Liver (tissue), 9 donors: ENCODE results near the gene DAPK2. TPM values are rescaled to one million over a fixed set of nuclear protein-coding genes. Genes with fewer than 3 reads are reported as not detected.

Source experiments
- DNase-seq: peaks from one replicate; pipeline ENCODE4 v3.0.0-alpha.2; 2017; ENCODE audit warnings: low spot score
- H3K27ac ChIP-seq, 2 donors: one replicate each; pipeline ENCODE4 v1.7.0; 2013; ENCODE audit warnings: inconsistent platforms in 2 of 2, low read length in 2 of 2, control low read depth in 1 of 2, low read depth in 1 of 2, mild to moderate bottlenecking in 1 of 2
- H3K27me3 ChIP-seq, 4 donors: one replicate each; pipeline versions ENCODE4 v1.6.1 to v1.7.0; 2013; ENCODE audit warnings: low read length in 3 of 4, inconsistent platforms in 1 of 4, mild to moderate bottlenecking in 1 of 4, moderate library complexity in 1 of 4; ENCODE audit not compliant: control insufficient read depth in 4 of 4, insufficient read depth in 4 of 4
- H3K36me3 ChIP-seq, 4 donors: one replicate each; pipeline versions ENCODE4 v1.6.1 to v1.7.0; 2013; ENCODE audit warnings: low read length in 3 of 4, mild to moderate bottlenecking in 3 of 4, low read depth in 1 of 4, moderate library complexity in 1 of 4; ENCODE audit not compliant: control insufficient read depth in 4 of 4, insufficient read depth in 3 of 4
- H3K4me1 ChIP-seq, 4 donors: one replicate each; pipeline versions ENCODE4 v1.6.1 to v1.7.0; 2013; ENCODE audit warnings: low read length in 3 of 4, mild to moderate bottlenecking in 3 of 4, moderate library complexity in 1 of 4; ENCODE audit not compliant: control insufficient read depth in 4 of 4, insufficient read depth in 4 of 4
- H3K4me3 ChIP-seq, 3 donors: one replicate each; pipeline versions ENCODE4 v1.6.1 to v1.7.0; 2013; ENCODE audit warnings: low read length in 3 of 3, control low read depth in 1 of 3, low read depth in 1 of 3, mild to moderate bottlenecking in 1 of 3
- H3K9ac ChIP-seq, 2 donors: one replicate each; pipeline ENCODE4 v1.7.0; 2013; ENCODE audit warnings: low read length in 2 of 2, mild to moderate bottlenecking in 2 of 2, moderate library complexity in 2 of 2, control low read depth in 1 of 2, low read depth in 1 of 2
- H3K9me3 ChIP-seq, 4 donors: one replicate each; pipeline versions ENCODE4 v1.6.1 to v1.7.0; 2013; ENCODE audit warnings: low read length in 3 of 4; ENCODE audit not compliant: control insufficient read depth in 4 of 4
- ATF3 ChIP-seq: IDR thresholded peaks from 2 replicates; pipeline ENCODE4 v1.6.1; 2016; ENCODE audit warnings: antibody characterized with exemption
- CTCF ChIP-seq: fragments of 150-350 bp; IDR thresholded peaks from 2 replicates; pipeline ENCODE4 v1.5.1; 2017; ENCODE audit warnings: improper control_type of control experiment, low read depth, low read length; ENCODE audit not compliant: missing input control
- EGR1 ChIP-seq, 2 donors: IDR thresholded peaks; 2 replicates each; pipeline ENCODE4 v1.6.1; 2016 to 2018; ENCODE audit warnings: antibody characterized with exemption in 2 of 2, low read depth in 2 of 2
- FOXA1 ChIP-seq: IDR thresholded peaks from 2 replicates; pipeline ENCODE4 v1.6.1; 2016; ENCODE audit warnings: antibody characterized with exemption
- FOXA2 ChIP-seq: IDR thresholded peaks from 2 replicates; pipeline ENCODE4 v1.6.1; 2016; ENCODE audit warnings: antibody characterized with exemption
- GABPA ChIP-seq, 2 donors: IDR thresholded peaks in 1 of 2; conservative IDR thresholded peaks in 1 of 2; 2 replicates each; pipeline ENCODE4 v1.6.1; 2016; ENCODE audit warnings: antibody characterized with exemption in 2 of 2, mild to moderate bottlenecking in 1 of 2, moderate library complexity in 1 of 2
- HNF4A ChIP-seq, 2 donors: conservative IDR thresholded peaks; 2 replicates each; pipeline ENCODE4 v1.6.1; 2016; ENCODE audit warnings: antibody characterized with exemption in 2 of 2, mild to moderate bottlenecking in 2 of 2
- HNF4G ChIP-seq: IDR thresholded peaks from 2 replicates; pipeline ENCODE4 v1.6.1; 2016; ENCODE audit warnings: antibody characterized with exemption
- MAX ChIP-seq: IDR thresholded peaks from 2 replicates; pipeline ENCODE4 v1.6.1; 2016; ENCODE audit warnings: antibody characterized with exemption
- NR2F2 ChIP-seq: IDR thresholded peaks from 2 replicates; pipeline ENCODE4 v1.6.1; 2016; ENCODE audit warnings: antibody characterized with exemption
- RAD21 ChIP-seq, 2 donors: IDR thresholded peaks; 2 replicates each; pipeline ENCODE4 v1.6.1; 2016; ENCODE audit warnings: antibody characterized with exemption in 2 of 2, mild to moderate bottlenecking in 2 of 2
- REST ChIP-seq: IDR thresholded peaks from 2 replicates; pipeline ENCODE4 v1.6.1; 2016; ENCODE audit warnings: antibody characterized with exemption, mild to moderate bottlenecking
- RXRA ChIP-seq, 2 donors: IDR thresholded peaks; 2 replicates each; pipeline ENCODE4 v1.6.1; 2017 to 2018; ENCODE audit warnings: antibody characterized with exemption in 2 of 2, mild to moderate bottlenecking in 1 of 2
- SP1 ChIP-seq: IDR thresholded peaks from 2 replicates; pipeline ENCODE4 v1.6.1; 2018; ENCODE audit warnings: antibody characterized with exemption, mild to moderate bottlenecking
- TAF1 ChIP-seq: conservative IDR thresholded peaks from 2 replicates; pipeline ENCODE4 v1.6.1; 2016; ENCODE audit warnings: antibody characterized with exemption, mild to moderate bottlenecking
- YY1 ChIP-seq: IDR thresholded peaks from 2 replicates; pipeline ENCODE4 v1.6.1; 2016; ENCODE audit warnings: antibody characterized with exemption, mild to moderate bottlenecking
- ZBTB33 ChIP-seq: IDR thresholded peaks from 2 replicates; pipeline ENCODE4 v1.6.1; 2016; ENCODE audit warnings: antibody characterized with exemption
- WGBS: extraction: QIAGEN DNeasy Blood & Tissue Kit; methylation state at CpG from one replicate; pipeline ENCODE4 v1.1.7; 2013; 5-methylcytosine and 5-hydroxymethylcytosine counted together
- polyA plus RNA-seq, 2 donors: library from polyadenylated mRNA; stranded (reverse) in 1 of 2; unstranded in 1 of 2; fragments of 200-250 nt in 1 of 2; fragments of >200 nt in 1 of 2; fragmentation: Nextera tagmentation in 1 of 2; extraction: Ambion mirVana in 1 of 2; gene quantifications; one replicate each; pipeline versions ENCODE4 v1.2.1 to v1.2.3, GENCODE V29; 2013 to 2015
- total RNA-seq, 2 donors: library from RNA; depleted of rRNA; stranded (reverse); fragments of >200 nt; gene quantifications; one replicate each; pipeline ENCODE4 v1.2.3, GENCODE V29; 2014
- donor health status: healthy.
- donor health status: healthy.
- donor health status: healthy.
- donor health status: healthy.
- donor health status: healthy.

Gene DAPK2
- total and polyA plus RNA-seq, 4 donors: 1.0 to 3.6 (median 1.1) TPM

- Histone ChIP-seq H3K4me3 (no peak overlapping the region), H3K27me3 (no peaks in the 10 kb centered on the region), H3K9me3 (no peaks in the 10 kb centered on the region), H3K4me1 (peaks cover 0 to 14% (median 10%) of the 10 kb centered on the region in 4 donors), H3K27ac (peak overlapping the region; percentile 14 to 36), H3K36me3 (no peaks in the 10 kb centered on the region), H3K9ac (no peak overlapping the region)
- WGBS: 75% methylated on average over 4 of the region's 4 CpGs
- no peak for DNase-seq
- TF ChIP-seq GABPA (IDR thresholded peaks at IDR 0.05 in 1 of 2, conservative IDR thresholded peaks at IDR 0.05 in 1 of 2) (no peak), NR2F2 (no peak), FOXA1 (no peak), EGR1 (IDR thresholded peaks at IDR 0.05; ENCODE audit: low read depth in 2 of 2) (no peak), SP1 (no peak), YY1 (no peak), HNF4A (conservative IDR thresholded peaks at IDR 0.05) (no peak), HNF4G (no peak), MAX (no peak), FOXA2 (no peak)
These were observed 140.1 kb downstream of the DAPK2 start for GRCh38 chr15:63906266-63906584.

GRCh38 chr15:63905558-63906265 is 140.6 kb downstream of the DAPK2 start:
- WGBS: 69% methylated on average over 8 of the region's 8 CpGs

GRCh38 chr15:63905131-63905530 is 141.2 kb downstream of the DAPK2 start:
- DNase-seq: no peak
- TF ChIP-seq EGR1 (IDR thresholded peaks at IDR 0.05; ENCODE audit: low read depth in 2 of 2) (no peak), RAD21 (IDR thresholded peaks at IDR 0.05) (no peak), CTCF (no peak), REST (no peak), RXRA (IDR thresholded peaks at IDR 0.05) (no peak), TAF1 (no peak), ATF3 (no peak)

More at GRCh38 chr15:63905558-63906265, 140.6 kb downstream of the DAPK2 start:
- no peaks in the 10 kb centered on the region for H3K27me3 ChIP-seq
- peak overlapping the region; percentile 36 to 66 for H3K27ac ChIP-seq
- no peak overlapping the region for H3K4me3 ChIP-seq
- TF ChIP-seq RAD21 (IDR thresholded peaks at IDR 0.05): peak in 1 of 2 donors; percentile 20
- TF ChIP-seq FOXA1: no peak
- no peak for TF ChIP-seq FOXA2
- no peak for TF ChIP-seq SP1
- TF ChIP-seq NR2F2: no peak
- no peak for TF ChIP-seq ZBTB33
- no peak for TF ChIP-seq MAX
- peaks cover 0 to 14% (median 10%) of the 10 kb centered on the region in 4 donors for H3K4me1 ChIP-seq
- no peaks in the 10 kb centered on the region for H3K36me3 ChIP-seq
- no peak overlapping the region for H3K9ac ChIP-seq
- H3K9me3 ChIP-seq: no peaks in the 10 kb centered on the region
- DNase-seq: no peak

More at GRCh38 chr15:63905131-63905530, 141.2 kb downstream of the DAPK2 start:
- 94% methylated on average over 7 of the region's 7 CpGs for WGBS
- Histone ChIP-seq H3K36me3 (no peaks in the 10 kb centered on the region), H3K9me3 (no peaks in the 10 kb centered on the region), H3K4me1 (peaks cover 0 to 13% (median 8%) of the 10 kb centered on the region in 4 donors), H3K27me3 (no peaks in the 10 kb centered on the region), H3K4me3 (no peak overlapping the region), H3K27ac (peak overlapping the region in 1 of 2 donors; percentile 29), H3K9ac (no peak overlapping the region)
